H1 (cell line): Measurements from ENCODE around the gene MTFR1L. TPM values are rescaled to one million over a fixed set of nuclear protein-coding genes. Genes with fewer than 3 reads are reported as not detected.

Source experiments
- CEBPB ChIP-seq: IDR thresholded peaks from 2 replicates; pipeline ENCODE4 v1.6.1; 2012; ENCODE audit warnings: low read depth, low read length
- EGR1 ChIP-seq: IDR thresholded peaks from 2 replicates; pipeline ENCODE4 v1.6.1; 2011; ENCODE audit warnings: low read depth, low read length, borderline replicate concordance
- EP300 ChIP-seq, 2 experiments: IDR thresholded peaks; 1 replicate in 1 of 2; 2 replicates in 1 of 2; pipeline ENCODE4 v1.6.1; 2011 to 2012; ENCODE audit warnings: low read depth in 2 of 2, low read length in 2 of 2, mild to moderate bottlenecking in 2 of 2, borderline replicate concordance in 1 of 2, inconsistent platforms in 1 of 2, moderate library complexity in 1 of 2
- RNF2 ChIP-seq: fragments of 200-900, 300-1000 bp; sonication (generic); IDR thresholded peaks from 2 replicates; pipeline ENCODE4 v1.7.1; 2016; ENCODE audit warnings: borderline replicate concordance, low read depth, mild to moderate bottlenecking, antibody characterized with exemption, low read length; ENCODE audit not compliant: poor library complexity, severe bottlenecking; ENCODE audit errors: missing control alignments
- TAF1 ChIP-seq: IDR thresholded peaks from 2 replicates; pipeline ENCODE4 v1.6.1; 2011; ENCODE audit warnings: mild to moderate bottlenecking, low read depth, low read length
- TCF12 ChIP-seq: IDR thresholded peaks from 2 replicates; pipeline ENCODE4 v1.6.1; 2011; ENCODE audit warnings: low read depth, mild to moderate bottlenecking, low read length
- ZNF274 ChIP-seq: IDR thresholded peaks from 2 replicates; pipeline ENCODE4 v1.7.0; 2012; ENCODE audit warnings: low read length, borderline replicate concordance; ENCODE audit errors: extremely low read depth
- polyA plus RNA-seq, 7 experiments: library from polyadenylated mRNA; depleted of rRNA in 3 of 7; stranded (reverse) in 5 of 7; unstranded in 2 of 7; fragments of >200 nt in 5 of 7; fragments of 200-250 nt in 2 of 7; gene quantifications; 1 replicate in 5 of 7; 2 replicates in 1 of 7; 4 replicates in 1 of 7; pipeline versions ENCODE4 v1.2.1 to v1.2.3, GENCODE V29; 2011 to 2013; ENCODE audit warnings: missing spikeins in 2 of 7, mixed read lengths in 2 of 7
- total RNA-seq: library from RNA; stranded (reverse); fragmentation: NEBNext Ultra II Directional; extraction: Animal tissue kit (Norgen Biotek cat#: 25700); gene quantifications from 2 replicates; pipeline ENCODE4 v1.2.1, GENCODE V29; 2021
- TF ChIP-seq, protein P1 (sequence below): IDR thresholded peaks from 2 replicates; pipeline ENCODE4 v1.6.1; 2011; ENCODE audit warnings: low read length, improper control_type of control experiment

Gene MTFR1L
- total and polyA plus RNA-seq, 2 of the 8 experiments (the other 6 are each of a cell fraction or from before 2014, with no cell fraction given), result 20.8 to 23.1 TPM

DNA sequence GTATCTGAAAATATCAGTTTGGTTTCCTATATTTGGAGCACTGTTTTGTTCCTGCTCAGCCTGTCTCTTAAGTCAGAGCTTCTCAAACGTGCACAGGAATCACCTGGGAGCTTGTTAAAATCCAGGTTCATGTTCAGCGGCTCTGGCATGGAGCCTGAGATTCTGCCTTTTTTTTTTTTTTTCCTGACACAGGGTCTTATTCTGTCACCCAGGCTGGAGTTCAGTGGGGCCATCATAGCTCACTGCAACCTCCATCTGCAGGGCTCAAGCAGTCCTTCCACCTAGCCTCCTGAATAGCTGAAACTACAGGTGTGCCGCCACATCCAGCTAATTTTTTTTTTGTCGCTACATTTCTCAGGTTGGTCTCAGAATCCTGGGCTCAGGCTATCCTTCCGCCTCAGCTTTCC, 32.0 kb upstream of the MTFR1L start (continued):
- TF ChIP-seq RNF2 (no peak), ZNF274 (no peak), TCF12 (no peak), TAF1 (no peak), EGR1 (no peak), CEBPB (no peak), EP300 (IDR thresholded peaks at IDR 0.05; ENCODE audit: borderline replicate concordance in 1 of 2, low read depth in 2 of 2, low read length in 2 of 2) (no peak)
- TF ChIP-seq, protein P1, sequence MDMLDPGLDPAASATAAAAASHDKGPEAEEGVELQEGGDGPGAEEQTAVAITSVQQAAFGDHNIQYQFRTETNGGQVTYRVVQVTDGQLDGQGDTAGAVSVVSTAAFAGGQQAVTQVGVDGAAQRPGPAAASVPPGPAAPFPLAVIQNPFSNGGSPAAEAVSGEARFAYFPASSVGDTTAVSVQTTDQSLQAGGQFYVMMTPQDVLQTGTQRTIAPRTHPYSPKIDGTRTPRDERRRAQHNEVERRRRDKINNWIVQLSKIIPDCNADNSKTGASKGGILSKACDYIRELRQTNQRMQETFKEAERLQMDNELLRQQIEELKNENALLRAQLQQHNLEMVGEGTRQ, result no peak
